Measurements from ENCODE around the gene THSD4.
A peak's percentile ranks its signal among the peaks of the same experiment; 100 is the strongest.

THSD4 gene

GRCh38 chr15:71577071-71577470 lies 461.8 kb downstream of the THSD4 start:
- H3K36me3 ChIP-seq (ENCODE audit: insufficient read depth, low read length): no peaks in the 10 kb centered on the region
- no peak overlapping the region for H3K4me3 ChIP-seq (ENCODE audit: low read length)
- H3K4me2 ChIP-seq (ENCODE audit: low read length): peak overlapping the region; percentile 7
- no peaks in the 10 kb centered on the region for H3K9me3 ChIP-seq (replicated peaks; ENCODE audit: low read length)
- no peaks in the 10 kb centered on the region for H3K27me3 ChIP-seq (ENCODE audit: control insufficient read depth, insufficient read depth, low read length)
- H3K4me1 ChIP-seq (ENCODE audit: control insufficient read depth, insufficient read depth, low read length): peaks cover 10% of the 10 kb centered on the region
- H3K9ac ChIP-seq (ENCODE audit: low read depth, low read length): no peak overlapping the region

GRCh38 chr15:71581398-71581930 lies 466.2 kb downstream of the THSD4 start:
- no peak overlapping the region for H3K4me2 ChIP-seq (ENCODE audit: low read length)

GRCh38 chr15:71585159-71585558 lies 469.9 kb downstream of the THSD4 start:
- peaks cover 13% of the 10 kb centered on the region for H3K4me1 ChIP-seq (ENCODE audit: control insufficient read depth, insufficient read depth, low read length)
- H3K4me3 ChIP-seq (ENCODE audit: low read length): no peak overlapping the region
- no peaks in the 10 kb centered on the region for H3K27me3 ChIP-seq (ENCODE audit: control insufficient read depth, insufficient read depth, low read length)
- no peak overlapping the region for H3K4me2 ChIP-seq (ENCODE audit: low read length)
- no peaks in the 10 kb centered on the region for H3K9me3 ChIP-seq (replicated peaks; ENCODE audit: low read length)
- no peak overlapping the region for H3K9ac ChIP-seq (ENCODE audit: low read depth, low read length)
- no peaks in the 10 kb centered on the region for H3K36me3 ChIP-seq (ENCODE audit: insufficient read depth, low read length)

More at GRCh38 chr15:71581398-71581930, 466.2 kb downstream of the THSD4 start:
- H3K36me3 ChIP-seq (ENCODE audit: insufficient read depth, low read length): no peaks in the 10 kb centered on the region
- H3K4me3 ChIP-seq (ENCODE audit: low read length): no peak overlapping the region
- no peaks in the 10 kb centered on the region for H3K4me1 ChIP-seq (ENCODE audit: control insufficient read depth, insufficient read depth, low read length)
- no peaks in the 10 kb centered on the region for H3K9me3 ChIP-seq (replicated peaks; ENCODE audit: low read length)
- no peaks in the 10 kb centered on the region for H3K27me3 ChIP-seq (ENCODE audit: control insufficient read depth, insufficient read depth, low read length)
- H3K9ac ChIP-seq (ENCODE audit: low read depth, low read length): no peak overlapping the region

GRCh38 chr15:71586463-71586862 lies 471.2 kb downstream of the THSD4 start:
- Histone ChIP-seq H3K36me3 (ENCODE audit: insufficient read depth, low read length) (no peaks in the 10 kb centered on the region), H3K4me1 (ENCODE audit: control insufficient read depth, insufficient read depth, low read length) (peaks cover 13% of the 10 kb centered on the region), H3K4me3 (ENCODE audit: low read length) (no peak overlapping the region), H3K9me3 (replicated peaks; ENCODE audit: low read length) (no peaks in the 10 kb centered on the region), H3K4me2 (ENCODE audit: low read length) (no peak overlapping the region), H3K9ac (ENCODE audit: low read depth, low read length) (no peak overlapping the region), H3K27me3 (ENCODE audit: control insufficient read depth, insufficient read depth, low read length) (no peaks in the 10 kb centered on the region)

GRCh38 chr15:71588746-71589145 lies 473.5 kb downstream of the THSD4 start:
- Histone ChIP-seq H3K4me1 (ENCODE audit: control insufficient read depth, insufficient read depth, low read length) (peaks cover 13% of the 10 kb centered on the region), H3K9ac (ENCODE audit: low read depth, low read length) (no peak overlapping the region)

GRCh38 chr15:71591057-71591456 lies 475.8 kb downstream of the THSD4 start:
- Histone ChIP-seq H3K4me1 (ENCODE audit: control insufficient read depth, insufficient read depth, low read length) (peaks cover 13% of the 10 kb centered on the region), H3K4me2 (ENCODE audit: low read length) (no peak overlapping the region), H3K9me3 (replicated peaks; ENCODE audit: low read length) (no peaks in the 10 kb centered on the region), H3K9ac (ENCODE audit: low read depth, low read length) (no peak overlapping the region), H3K36me3 (ENCODE audit: insufficient read depth, low read length) (no peaks in the 10 kb centered on the region), H3K4me3 (ENCODE audit: low read length) (no peak overlapping the region), H3K27me3 (ENCODE audit: control insufficient read depth, insufficient read depth, low read length) (no peaks in the 10 kb centered on the region)

More at GRCh38 chr15:71588746-71589145, 473.5 kb downstream of the THSD4 start:
- Histone ChIP-seq H3K27me3 (ENCODE audit: control insufficient read depth, insufficient read depth, low read length) (no peaks in the 10 kb centered on the region), H3K4me2 (ENCODE audit: low read length) (peak overlapping the region; percentile 70), H3K9me3 (replicated peaks; ENCODE audit: low read length) (no peaks in the 10 kb centered on the region), H3K36me3 (ENCODE audit: insufficient read depth, low read length) (no peaks in the 10 kb centered on the region), H3K4me3 (ENCODE audit: low read length) (no peak overlapping the region)

GRCh38 chr15:71592203-71592602 lies 476.9 kb downstream of the THSD4 start:
- no peaks in the 10 kb centered on the region for H3K27me3 ChIP-seq (ENCODE audit: control insufficient read depth, insufficient read depth, low read length)
- H3K4me1 ChIP-seq (ENCODE audit: control insufficient read depth, insufficient read depth, low read length): peaks cover 22% of the 10 kb centered on the region
- no peak overlapping the region for H3K9ac ChIP-seq (ENCODE audit: low read depth, low read length)
- no peaks in the 10 kb centered on the region for H3K9me3 ChIP-seq (replicated peaks; ENCODE audit: low read length)
- no peak overlapping the region for H3K4me3 ChIP-seq (ENCODE audit: low read length)
- H3K4me2 ChIP-seq (ENCODE audit: low read length): no peak overlapping the region
- no peaks in the 10 kb centered on the region for H3K36me3 ChIP-seq (ENCODE audit: insufficient read depth, low read length)

GRCh38 chr15:71595846-71596553 lies 480.7 kb downstream of the THSD4 start:
- Histone ChIP-seq H3K27me3 (ENCODE audit: control insufficient read depth, insufficient read depth, low read length) (no peaks in the 10 kb centered on the region), H3K4me3 (ENCODE audit: low read length) (no peak overlapping the region), H3K4me2 (ENCODE audit: low read length) (no peak overlapping the region), H3K4me1 (ENCODE audit: control insufficient read depth, insufficient read depth, low read length) (peaks cover 20% of the 10 kb centered on the region), H3K36me3 (ENCODE audit: insufficient read depth, low read length) (no peaks in the 10 kb centered on the region), H3K9me3 (replicated peaks; ENCODE audit: low read length) (no peaks in the 10 kb centered on the region), H3K9ac (ENCODE audit: low read depth, low read length) (no peak overlapping the region)

- Histone ChIP-seq H3K9me3 (replicated peaks; ENCODE audit: low read length) (no peaks in the 10 kb centered on the region), H3K4me1 (ENCODE audit: control insufficient read depth, insufficient read depth, low read length) (peaks cover 20% of the 10 kb centered on the region), H3K27me3 (ENCODE audit: control insufficient read depth, insufficient read depth, low read length) (no peaks in the 10 kb centered on the region), H3K4me2 (ENCODE audit: low read length) (peak overlapping the region; percentile 7), H3K36me3 (ENCODE audit: insufficient read depth, low read length) (no peaks in the 10 kb centered on the region), H3K9ac (ENCODE audit: low read depth, low read length) (no peak overlapping the region), H3K4me3 (ENCODE audit: low read length) (no peak overlapping the region)
Measured at GRCh38 chr15:71596672-71597071, 481.4 kb downstream of the THSD4 start.

GRCh38 chr15:71597126-71597525 lies 481.9 kb downstream of the THSD4 start:
- H3K9ac ChIP-seq (ENCODE audit: low read depth, low read length): no peak overlapping the region
- H3K4me2 ChIP-seq (ENCODE audit: low read length): no peak overlapping the region
- H3K27me3 ChIP-seq (ENCODE audit: control insufficient read depth, insufficient read depth, low read length): no peaks in the 10 kb centered on the region
- peaks cover 20% of the 10 kb centered on the region for H3K4me1 ChIP-seq (ENCODE audit: control insufficient read depth, insufficient read depth, low read length)
- no peaks in the 10 kb centered on the region for H3K36me3 ChIP-seq (ENCODE audit: insufficient read depth, low read length)
- no peaks in the 10 kb centered on the region for H3K9me3 ChIP-seq (replicated peaks; ENCODE audit: low read length)
- H3K4me3 ChIP-seq (ENCODE audit: low read length): no peak overlapping the region

GRCh38 chr15:71597637-71598036 lies 482.4 kb downstream of the THSD4 start:
- H3K4me3 ChIP-seq (ENCODE audit: low read length): no peak overlapping the region
- H3K4me2 ChIP-seq (ENCODE audit: low read length): no peak overlapping the region
- H3K27me3 ChIP-seq (ENCODE audit: control insufficient read depth, insufficient read depth, low read length): no peaks in the 10 kb centered on the region
- H3K4me1 ChIP-seq (ENCODE audit: control insufficient read depth, insufficient read depth, low read length): peaks cover 20% of the 10 kb centered on the region
- no peaks in the 10 kb centered on the region for H3K36me3 ChIP-seq (ENCODE audit: insufficient read depth, low read length)
- no peak overlapping the region for H3K9ac ChIP-seq (ENCODE audit: low read depth, low read length)
- H3K9me3 ChIP-seq (replicated peaks; ENCODE audit: low read length): no peaks in the 10 kb centered on the region

- Histone ChIP-seq H3K4me1 (ENCODE audit: control insufficient read depth, insufficient read depth, low read length) (peaks cover 20% of the 10 kb centered on the region), H3K9ac (ENCODE audit: low read depth, low read length) (no peak overlapping the region), H3K27me3 (ENCODE audit: control insufficient read depth, insufficient read depth, low read length) (no peaks in the 10 kb centered on the region), H3K4me3 (ENCODE audit: low read length) (no peak overlapping the region), H3K36me3 (ENCODE audit: insufficient read depth, low read length) (no peaks in the 10 kb centered on the region), H3K9me3 (replicated peaks; ENCODE audit: low read length) (no peaks in the 10 kb centered on the region), H3K4me2 (ENCODE audit: low read length) (no peak overlapping the region)
Measured at GRCh38 chr15:71598741-71599140, 483.5 kb downstream of the THSD4 start.

Data from skeletal muscle satellite cell (primary cell).